ENCODE data around the gene BTBD7. TPM values are rescaled to one million over a fixed set of nuclear protein-coding genes. Genes with fewer than 3 reads are reported as not detected.

BTBD7 gene
- total and polyA plus RNA-seq, 9 of the 15 experiments (the other 6 are each of a cell fraction or from before 2014, with no cell fraction given) = 2.5 to 12.9 (median 6.2) TPM

DNA sequence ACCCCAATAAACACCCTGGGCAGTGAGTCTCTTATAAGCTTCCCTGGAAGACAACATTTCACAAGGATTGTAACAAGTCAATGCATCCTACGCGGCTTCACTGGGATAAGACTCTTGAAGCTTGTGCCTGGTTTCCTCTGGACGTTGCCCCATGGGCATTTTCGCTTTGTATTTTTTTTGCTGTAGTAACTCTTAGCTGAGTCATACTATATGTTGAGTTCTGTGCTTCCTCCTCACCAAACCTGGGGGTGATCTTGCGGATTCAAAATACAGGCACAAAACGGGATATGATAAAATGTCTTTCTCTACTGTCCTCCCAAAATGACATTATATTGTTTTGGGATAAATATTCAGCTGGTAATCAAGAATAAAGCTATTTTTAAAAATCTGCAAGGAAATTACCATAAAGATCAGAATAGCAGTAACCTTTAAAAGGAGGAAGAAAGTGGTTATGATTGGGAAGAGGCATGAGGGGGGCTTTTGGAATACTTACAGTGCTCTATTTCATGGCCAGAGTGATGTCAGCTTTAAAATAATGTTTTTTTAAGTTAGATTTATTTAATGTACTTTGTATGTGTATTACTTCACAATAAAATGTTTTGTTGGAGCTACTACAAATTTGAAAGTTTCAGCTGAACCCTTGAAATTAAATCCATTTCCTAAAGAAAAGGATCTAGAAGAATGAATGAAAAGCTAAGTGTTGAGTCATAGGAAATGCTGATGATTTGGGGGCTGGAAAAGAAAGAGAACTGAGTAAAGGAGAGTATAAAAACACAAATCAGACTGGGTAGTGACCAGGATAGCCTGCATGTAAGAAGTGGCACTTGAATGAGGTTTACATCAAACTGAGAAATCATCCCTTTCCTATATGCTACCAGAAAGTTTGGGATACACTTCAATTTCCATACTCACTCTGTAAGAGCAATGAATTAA lies 14.7 kb downstream of the BTBD7 start (continued):
- TF ChIP-seq MAFG (tag; conservative IDR thresholded peaks at IDR 0.05) (peak; percentile 62), HDAC8 (tag; IDR thresholded peaks at IDR 0.05) (no peak), DPF2 (IDR thresholded peaks at IDR 0.05) (0 out of 2 replicates have a peak, but pooled peaks have one; percentile 27), HNRNPLL (IDR thresholded peaks at IDR 0.05; ENCODE audit: low read depth, low read length, poor library complexity, severe bottlenecking) (no peak), CREB1 (IDR thresholded peaks at IDR 0.05) (no peak), CREB1 (CRISPR knock-in tag; IDR thresholded peaks at IDR 0.05) (no peak), ARNT (IDR thresholded peaks at IDR 0.05) (no peak), FIP1L1 (IDR thresholded peaks at IDR 0.05; ENCODE audit: low read depth, low read length, poor library complexity, severe bottlenecking) (no peak), ZNF134 (CRISPR knock-in tag; conservative IDR thresholded peaks at IDR 0.05) (no peak), ZNF384 (IDR thresholded peaks at IDR 0.05; ENCODE audit: low read depth, low read length) (peak; percentile 51; the same call in 1 of the 2 replicates), DIDO1 (tag; IDR thresholded peaks at IDR 0.05; ENCODE audit: low read depth) (no peak), MCM2 (IDR thresholded peaks at IDR 0.05; ENCODE audit: low read depth) (no peak), ZKSCAN3 (CRISPR knock-in tag; IDR thresholded peaks at IDR 0.05) (no peak), C11orf30 (IDR thresholded peaks at IDR 0.05; ENCODE audit: low read depth) (peak; percentile 66), GMEB1 (CRISPR knock-in tag; IDR thresholded peaks at IDR 0.05) (no peak), TARDBP (IDR thresholded peaks at IDR 0.05) (no peak), SIN3A (IDR thresholded peaks at IDR 0.05; ENCODE audit: borderline replicate concordance in 2 of 2, control insufficient read depth in 1 of 2, low read depth in 2 of 2, low read length in 2 of 2) (no peak), ZNF445 (CRISPR knock-in tag; IDR thresholded peaks at IDR 0.05; ENCODE audit: low read depth) (0 out of 2 replicates have a peak, but pooled peaks have one; percentile 25), ZNF717 (CRISPR knock-in tag; IDR thresholded peaks at IDR 0.05) (no peak), NCOA1 (IDR thresholded peaks at IDR 0.05; ENCODE audit: low read depth) (no peak)
- TF ChIP-seq, protein P1, sequence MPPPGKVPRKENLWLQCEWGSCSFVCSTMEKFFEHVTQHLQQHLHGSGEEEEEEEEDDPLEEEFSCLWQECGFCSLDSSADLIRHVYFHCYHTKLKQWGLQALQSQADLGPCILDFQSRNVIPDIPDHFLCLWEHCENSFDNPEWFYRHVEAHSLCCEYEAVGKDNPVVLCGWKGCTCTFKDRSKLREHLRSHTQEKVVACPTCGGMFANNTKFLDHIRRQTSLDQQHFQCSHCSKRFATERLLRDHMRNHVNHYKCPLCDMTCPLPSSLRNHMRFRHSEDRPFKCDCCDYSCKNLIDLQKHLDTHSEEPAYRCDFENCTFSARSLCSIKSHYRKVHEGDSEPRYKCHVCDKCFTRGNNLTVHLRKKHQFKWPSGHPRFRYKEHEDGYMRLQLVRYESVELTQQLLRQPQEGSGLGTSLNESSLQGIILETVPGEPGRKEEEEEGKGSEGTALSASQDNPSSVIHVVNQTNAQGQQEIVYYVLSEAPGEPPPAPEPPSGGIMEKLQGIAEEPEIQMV (tag; conservative IDR thresholded peaks at IDR 0.05; ENCODE audit: low read depth) = no peak
- TF ChIP-seq, protein P2, sequence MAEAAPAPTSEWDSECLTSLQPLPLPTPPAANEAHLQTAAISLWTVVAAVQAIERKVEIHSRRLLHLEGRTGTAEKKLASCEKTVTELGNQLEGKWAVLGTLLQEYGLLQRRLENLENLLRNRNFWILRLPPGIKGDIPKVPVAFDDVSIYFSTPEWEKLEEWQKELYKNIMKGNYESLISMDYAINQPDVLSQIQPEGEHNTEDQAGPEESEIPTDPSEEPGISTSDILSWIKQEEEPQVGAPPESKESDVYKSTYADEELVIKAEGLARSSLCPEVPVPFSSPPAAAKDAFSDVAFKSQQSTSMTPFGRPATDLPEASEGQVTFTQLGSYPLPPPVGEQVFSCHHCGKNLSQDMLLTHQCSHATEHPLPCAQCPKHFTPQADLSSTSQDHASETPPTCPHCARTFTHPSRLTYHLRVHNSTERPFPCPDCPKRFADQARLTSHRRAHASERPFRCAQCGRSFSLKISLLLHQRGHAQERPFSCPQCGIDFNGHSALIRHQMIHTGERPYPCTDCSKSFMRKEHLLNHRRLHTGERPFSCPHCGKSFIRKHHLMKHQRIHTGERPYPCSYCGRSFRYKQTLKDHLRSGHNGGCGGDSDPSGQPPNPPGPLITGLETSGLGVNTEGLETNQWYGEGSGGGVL (CRISPR knock-in tag; IDR thresholded peaks at IDR 0.05) = no peak
- TF ChIP-seq, protein P3, sequence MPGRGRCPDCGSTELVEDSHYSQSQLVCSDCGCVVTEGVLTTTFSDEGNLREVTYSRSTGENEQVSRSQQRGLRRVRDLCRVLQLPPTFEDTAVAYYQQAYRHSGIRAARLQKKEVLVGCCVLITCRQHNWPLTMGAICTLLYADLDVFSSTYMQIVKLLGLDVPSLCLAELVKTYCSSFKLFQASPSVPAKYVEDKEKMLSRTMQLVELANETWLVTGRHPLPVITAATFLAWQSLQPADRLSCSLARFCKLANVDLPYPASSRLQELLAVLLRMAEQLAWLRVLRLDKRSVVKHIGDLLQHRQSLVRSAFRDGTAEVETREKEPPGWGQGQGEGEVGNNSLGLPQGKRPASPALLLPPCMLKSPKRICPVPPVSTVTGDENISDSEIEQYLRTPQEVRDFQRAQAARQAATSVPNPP (IDR thresholded peaks at IDR 0.05; ENCODE audit: borderline replicate concordance, insufficient read depth, insufficient read length) = no peak

All from K562 (cell line).